Tibial nerve (tissue), 4 donors: Measurements from ENCODE around the gene IL1A.

ENCODE experiments used
- EP300 ChIP-seq, 2 donors: sonication (generic); formaldehyde crosslinking; IDR thresholded peaks; one replicate each; pipeline ENCODE4 v1.6.1; 2017; ENCODE audit warnings: antibody characterized with exemption in 2 of 2, mild to moderate bottlenecking in 1 of 2
- POLR2A ChIP-seq, 2 donors: fragments of 450-650 bp; IDR thresholded peaks; one replicate each; pipeline ENCODE4 v1.6.1; 2017; ENCODE audit warnings: antibody characterized with exemption in 2 of 2, mild to moderate bottlenecking in 2 of 2, moderate library complexity in 2 of 2
- TF ChIP-seq, protein P1 (sequence below), 5 experiments: fragments of 200-600 bp in 3 of 5; fragments of 450-650 bp in 2 of 5; sonication (generic) in 3 of 5; IDR thresholded peaks; one replicate each; pipeline ENCODE4 v1.5.1; 2016 to 2019; ENCODE audit warnings: antibody characterized with exemption in 5 of 5, mild to moderate bottlenecking in 3 of 5, moderate library complexity in 2 of 5

DNA sequence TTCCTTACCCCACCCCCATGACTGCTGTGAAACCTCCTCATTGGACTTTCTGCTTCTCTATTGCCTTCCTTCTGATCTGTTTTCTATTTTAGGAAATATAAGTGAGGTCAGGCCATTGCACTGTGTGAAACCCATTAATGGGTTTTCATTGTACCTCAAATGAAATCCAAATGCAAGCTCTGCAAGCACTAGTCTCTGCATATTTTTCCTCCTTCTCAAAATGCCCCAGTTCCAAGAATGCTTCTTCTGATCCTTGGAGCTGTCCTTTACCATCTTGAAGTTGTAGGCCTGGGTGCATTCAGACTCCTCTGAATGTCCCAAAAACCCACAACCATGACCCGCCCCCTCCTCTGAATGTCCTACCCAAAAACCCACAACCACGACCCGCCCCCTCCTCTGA lies 8.2 kb downstream of the IL1A start:
- TF ChIP-seq, protein P1, sequence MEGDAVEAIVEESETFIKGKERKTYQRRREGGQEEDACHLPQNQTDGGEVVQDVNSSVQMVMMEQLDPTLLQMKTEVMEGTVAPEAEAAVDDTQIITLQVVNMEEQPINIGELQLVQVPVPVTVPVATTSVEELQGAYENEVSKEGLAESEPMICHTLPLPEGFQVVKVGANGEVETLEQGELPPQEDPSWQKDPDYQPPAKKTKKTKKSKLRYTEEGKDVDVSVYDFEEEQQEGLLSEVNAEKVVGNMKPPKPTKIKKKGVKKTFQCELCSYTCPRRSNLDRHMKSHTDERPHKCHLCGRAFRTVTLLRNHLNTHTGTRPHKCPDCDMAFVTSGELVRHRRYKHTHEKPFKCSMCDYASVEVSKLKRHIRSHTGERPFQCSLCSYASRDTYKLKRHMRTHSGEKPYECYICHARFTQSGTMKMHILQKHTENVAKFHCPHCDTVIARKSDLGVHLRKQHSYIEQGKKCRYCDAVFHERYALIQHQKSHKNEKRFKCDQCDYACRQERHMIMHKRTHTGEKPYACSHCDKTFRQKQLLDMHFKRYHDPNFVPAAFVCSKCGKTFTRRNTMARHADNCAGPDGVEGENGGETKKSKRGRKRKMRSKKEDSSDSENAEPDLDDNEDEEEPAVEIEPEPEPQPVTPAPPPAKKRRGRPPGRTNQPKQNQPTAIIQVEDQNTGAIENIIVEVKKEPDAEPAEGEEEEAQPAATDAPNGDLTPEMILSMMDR (IDR thresholded peaks at IDR 0.05), result no peak
- no peak for TF ChIP-seq POLR2A (IDR thresholded peaks at IDR 0.05)
- no peak for TF ChIP-seq EP300 (IDR thresholded peaks at IDR 0.05)
